PC-9 (cell line): ENCODE results near the gene NDUFAF8.

Experiments used
- EZH2 ChIP-seq: fragments of 200-600 bp; sonication (generic); IDR thresholded peaks from 2 replicates; pipeline ENCODE4 v1.8.0; 2017; ENCODE audit warnings: antibody characterized with exemption, low read depth
- TF ChIP-seq, protein P1 (sequence below): fragments of 200-600 bp; sonication (generic); conservative IDR thresholded peaks from 2 replicates; pipeline ENCODE4 v1.6.1; 2017; ENCODE audit warnings: mixed run types, antibody characterized with exemption, mild to moderate bottlenecking, moderate library complexity

DNA sequence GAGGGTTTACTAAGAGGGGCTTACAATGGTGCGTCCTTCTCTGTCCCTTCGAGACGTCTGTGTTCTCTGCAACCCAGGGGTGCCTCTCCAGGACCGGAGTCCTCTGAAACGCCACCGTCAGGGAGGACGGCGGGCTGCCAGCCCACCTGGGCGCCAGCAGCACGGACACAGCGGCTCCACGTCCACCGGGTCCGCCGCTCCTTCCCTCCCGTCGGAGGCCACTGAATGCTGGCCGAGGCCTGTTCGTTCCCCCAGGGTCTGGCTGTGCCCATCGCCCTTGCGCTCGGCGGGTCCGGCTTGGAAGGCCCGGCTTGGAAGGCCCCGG, 666 bp upstream of the NDUFAF8 start:
- TF ChIP-seq, protein P1, sequence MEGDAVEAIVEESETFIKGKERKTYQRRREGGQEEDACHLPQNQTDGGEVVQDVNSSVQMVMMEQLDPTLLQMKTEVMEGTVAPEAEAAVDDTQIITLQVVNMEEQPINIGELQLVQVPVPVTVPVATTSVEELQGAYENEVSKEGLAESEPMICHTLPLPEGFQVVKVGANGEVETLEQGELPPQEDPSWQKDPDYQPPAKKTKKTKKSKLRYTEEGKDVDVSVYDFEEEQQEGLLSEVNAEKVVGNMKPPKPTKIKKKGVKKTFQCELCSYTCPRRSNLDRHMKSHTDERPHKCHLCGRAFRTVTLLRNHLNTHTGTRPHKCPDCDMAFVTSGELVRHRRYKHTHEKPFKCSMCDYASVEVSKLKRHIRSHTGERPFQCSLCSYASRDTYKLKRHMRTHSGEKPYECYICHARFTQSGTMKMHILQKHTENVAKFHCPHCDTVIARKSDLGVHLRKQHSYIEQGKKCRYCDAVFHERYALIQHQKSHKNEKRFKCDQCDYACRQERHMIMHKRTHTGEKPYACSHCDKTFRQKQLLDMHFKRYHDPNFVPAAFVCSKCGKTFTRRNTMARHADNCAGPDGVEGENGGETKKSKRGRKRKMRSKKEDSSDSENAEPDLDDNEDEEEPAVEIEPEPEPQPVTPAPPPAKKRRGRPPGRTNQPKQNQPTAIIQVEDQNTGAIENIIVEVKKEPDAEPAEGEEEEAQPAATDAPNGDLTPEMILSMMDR, result no peak
- TF ChIP-seq EZH2, result no peak
